NCI-H345 (cell line): ENCODE data around the gene NAE1.

Experiments
- DNase-seq: peaks from one replicate; lab custom pipeline; 2025; lab: John Stamatoyannopoulos, UW

The NAE1 gene

GRCh38 chr16:66850115-66850815 lies 19.5 kb upstream of the NAE1 start:
- DNase-seq: no peak

DNA sequence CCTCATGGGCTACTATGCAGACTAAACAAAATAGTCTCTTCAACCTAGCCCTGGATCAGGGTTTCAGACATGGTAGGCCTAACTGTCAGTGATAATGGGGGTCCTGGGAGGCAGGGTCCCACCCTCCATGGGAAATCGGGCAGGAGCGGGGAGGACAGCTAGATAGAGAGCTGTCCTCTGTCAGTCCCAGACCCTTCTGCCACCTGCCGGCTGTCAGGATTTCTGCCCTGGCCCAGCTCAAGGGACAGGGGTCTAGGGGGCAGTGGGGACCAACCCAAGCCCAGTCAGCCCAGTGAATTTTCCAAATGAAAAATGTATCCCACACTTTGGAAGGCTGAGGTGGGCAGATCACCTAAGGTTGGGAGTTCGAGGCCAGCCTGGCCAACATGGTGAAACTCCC lies 18.8 kb upstream of the NAE1 start:
- DNase-seq: no peak

- no peak for DNase-seq
These were observed 18.2 kb upstream of the NAE1 start for GRCh38 chr16:66849021-66849420.

GRCh38 chr16:66848172-66848571 lies 17.4 kb upstream of the NAE1 start:
- DNase-seq: no peak

- no peak for DNase-seq
These were observed 16.8 kb upstream of the NAE1 start for GRCh38 chr16:66847533-66848067.

- DNase-seq: no peak
These were observed 16.1 kb upstream of the NAE1 start for GRCh38 chr16:66846831-66847230.

GRCh38 chr16:66846266-66846665 lies 15.5 kb upstream of the NAE1 start:
- no peak for DNase-seq

DNA sequence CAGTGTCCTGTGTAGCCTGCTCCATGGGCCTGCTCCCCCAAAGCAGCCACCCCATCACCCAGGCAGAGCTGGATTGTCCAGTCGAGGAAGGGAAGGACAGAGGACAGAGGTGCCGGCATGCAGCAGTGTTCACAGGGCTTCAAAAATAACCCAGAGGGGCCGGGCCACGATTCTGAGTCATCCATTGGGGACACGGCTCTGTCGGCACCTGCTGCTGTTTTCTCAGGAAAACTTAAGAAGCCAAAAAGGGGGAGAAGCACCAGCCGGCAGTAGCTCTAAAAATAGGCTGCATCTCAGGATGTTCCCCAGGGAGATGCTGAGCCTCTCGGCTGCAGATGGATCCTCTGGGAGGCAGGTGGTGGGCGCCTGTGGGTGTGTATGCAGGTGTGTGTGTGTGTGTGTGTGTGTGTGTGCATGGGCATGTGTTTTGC lies 15.0 kb upstream of the NAE1 start:
- peak; percentile 9 for DNase-seq

DNA sequence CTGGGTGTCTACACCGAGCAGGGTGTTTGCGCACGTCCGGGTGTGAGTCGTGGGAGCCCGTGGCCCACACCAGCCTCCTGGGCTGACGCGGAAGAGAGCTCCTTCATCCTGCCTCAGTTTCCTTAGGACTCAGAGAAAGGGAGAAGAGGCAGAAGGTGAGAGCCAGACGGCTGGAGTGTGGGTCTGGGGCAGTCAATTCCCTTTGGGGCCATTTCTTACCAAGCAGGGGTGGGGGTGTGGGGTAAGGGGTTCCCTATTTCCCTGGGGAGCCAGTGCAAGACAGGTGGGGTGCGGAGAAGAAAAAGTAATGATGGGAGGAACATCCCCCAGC lies 14.3 kb upstream of the NAE1 start:
- no peak for DNase-seq

DNA sequence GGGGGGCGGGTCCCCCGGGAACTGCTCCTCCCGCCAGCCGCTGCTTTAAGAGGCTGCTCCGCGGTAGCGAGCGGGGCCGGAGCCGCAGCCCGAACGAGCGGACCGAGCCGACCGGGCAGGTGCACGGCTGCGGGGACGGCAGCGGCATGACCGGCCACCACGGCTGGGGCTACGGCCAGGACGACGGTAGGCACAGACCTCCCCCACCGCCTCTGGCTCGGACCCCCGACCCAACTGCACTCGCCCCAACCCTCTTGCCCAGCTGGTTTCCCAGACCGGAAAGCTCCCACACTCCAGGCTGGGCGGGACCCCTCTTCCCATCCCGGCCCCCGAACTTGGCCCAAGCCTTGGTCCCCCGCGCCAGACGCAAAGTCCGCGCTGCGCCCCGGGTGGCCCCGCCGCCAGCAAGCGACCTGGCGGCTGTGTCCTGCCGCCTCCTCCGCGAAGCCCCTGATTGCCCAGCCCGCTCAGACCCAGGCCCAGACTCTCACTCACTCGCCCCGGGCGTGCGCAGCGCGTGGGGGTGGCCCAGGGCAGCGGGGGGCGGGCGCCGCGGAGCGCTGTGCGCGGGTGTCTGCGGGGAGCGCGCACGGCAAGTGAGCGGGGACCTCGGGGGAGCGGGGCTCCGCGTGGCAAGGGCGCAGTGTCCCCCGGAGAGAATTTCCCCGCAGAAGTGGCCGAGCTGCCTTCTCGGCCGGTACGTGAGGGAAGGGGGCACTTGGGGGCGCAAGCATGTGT lies 13.7 kb upstream of the NAE1 start, which contains the start of gene CA7:
Gene CA7 (plus strand): TSS at position 73 of the 738 bp plus-strand sequence. CDS start 74 bp downstream, at position 147.
- DNase-seq: no peak

DNA sequence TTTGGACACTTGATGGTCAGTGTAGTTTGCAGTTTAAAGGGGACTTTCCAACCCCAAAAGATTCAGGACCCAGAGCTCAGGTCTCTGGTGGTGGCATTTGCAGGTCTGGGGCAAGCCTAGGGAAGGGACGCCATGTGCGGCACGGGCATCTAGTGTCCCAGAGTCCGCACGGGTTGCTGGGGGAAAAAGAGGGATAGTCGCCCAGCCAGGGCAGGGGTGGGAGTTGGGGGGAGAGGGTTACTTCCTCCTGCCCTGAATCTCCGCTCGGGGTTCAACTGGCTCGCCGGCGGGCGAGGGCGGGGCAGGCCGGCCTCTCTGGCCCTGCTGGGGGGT lies 13.2 kb upstream of the NAE1 start:
- no peak for DNase-seq

DNA sequence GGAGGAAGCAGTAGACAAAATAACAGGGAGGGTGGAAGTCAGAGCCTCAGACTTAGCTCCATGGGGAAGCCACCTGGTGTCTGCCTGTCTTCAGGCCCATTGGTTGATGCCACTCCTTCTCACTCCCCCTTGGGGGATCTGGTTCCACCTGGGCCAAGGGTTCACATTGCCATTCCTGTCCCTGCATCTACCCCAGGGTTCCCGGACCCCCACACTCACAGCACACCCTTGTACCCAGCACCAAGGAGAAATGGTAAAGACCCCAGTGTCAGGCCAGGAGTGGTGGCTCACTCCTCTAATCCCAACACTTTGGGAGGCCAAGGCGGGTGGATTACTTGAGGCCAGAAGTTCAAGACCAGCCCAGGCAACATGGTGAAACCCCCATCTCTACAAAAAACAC lies 12.4 kb upstream of the NAE1 start:
- DNase-seq: no peak

- no peak for DNase-seq
These were observed 12.0 kb upstream of the NAE1 start for GRCh38 chr16:66842765-66843164.

DNA sequence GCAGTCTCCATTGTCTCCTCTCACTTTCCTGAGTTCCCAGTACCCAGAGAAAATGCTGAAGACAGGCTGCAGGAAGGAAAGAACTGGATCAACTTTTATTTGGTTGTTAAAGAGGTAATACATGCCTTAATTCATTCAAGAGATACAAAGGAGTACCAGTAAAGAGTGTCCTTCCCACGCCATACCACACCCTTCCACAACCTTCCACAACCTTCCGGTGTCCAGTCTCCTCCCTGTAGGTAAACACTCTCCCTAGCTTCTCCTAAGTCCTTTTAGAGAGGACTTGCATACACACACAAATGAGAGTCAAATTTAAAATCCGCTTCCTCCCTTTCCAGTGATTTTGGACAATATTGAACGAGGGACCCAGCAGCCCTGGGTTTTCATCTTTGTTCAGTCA lies 10.6 kb upstream of the NAE1 start:
- DNase-seq: no peak

DNA sequence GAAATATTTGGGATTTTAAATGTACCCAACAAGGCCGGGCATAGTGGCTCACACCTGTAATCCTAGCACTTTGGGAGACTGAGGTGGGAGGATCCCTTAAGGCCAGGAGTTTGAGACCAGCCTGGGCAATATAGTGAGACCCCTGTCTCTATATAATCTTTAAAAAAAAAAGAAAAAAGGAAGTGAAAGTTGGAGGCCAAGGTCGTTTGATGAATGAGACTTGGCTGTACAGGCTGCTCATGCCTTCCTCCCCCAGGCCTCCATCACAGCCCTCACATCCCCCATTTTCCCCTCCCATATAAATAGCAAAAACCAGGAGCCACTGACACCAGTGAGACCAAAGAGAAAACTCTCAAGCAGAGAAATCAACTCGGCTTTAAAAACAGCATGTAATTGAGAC lies 10.1 kb upstream of the NAE1 start:
- no peak for DNase-seq

GRCh38 chr16:66834746-66835145 lies 4.0 kb upstream of the NAE1 start:
- no peak for DNase-seq

DNA sequence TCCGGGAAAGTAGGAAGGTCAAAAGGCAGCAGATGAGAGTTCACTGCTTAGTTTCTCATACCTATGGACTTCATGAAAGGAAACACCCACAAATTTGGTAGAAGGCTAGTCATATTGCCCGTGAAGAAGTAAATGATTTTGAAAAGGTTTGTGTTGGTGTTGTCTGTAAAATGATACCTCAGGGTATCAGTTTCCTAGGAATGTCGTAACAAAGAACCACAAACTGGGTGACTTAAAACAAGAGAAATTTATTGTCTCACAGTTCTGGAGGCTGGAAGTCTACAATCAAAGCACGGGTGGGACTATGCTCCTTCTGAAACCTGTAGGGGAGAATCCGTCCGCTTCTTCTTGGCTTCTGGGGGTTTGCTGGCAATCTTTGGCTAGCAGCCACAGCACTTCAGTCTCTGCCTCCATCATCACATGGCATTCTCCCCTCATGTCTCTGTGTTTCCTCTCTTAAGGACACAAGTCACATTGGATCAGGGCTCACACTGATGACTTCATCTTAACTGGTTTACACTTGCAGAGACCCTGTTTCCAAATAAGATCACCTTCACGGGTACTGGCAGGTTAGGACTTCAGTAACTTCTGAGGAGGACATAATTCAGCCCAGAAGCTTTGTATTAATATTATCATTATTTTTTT lies 2.0 kb upstream of the NAE1 start:
- no peak for DNase-seq

DNA sequence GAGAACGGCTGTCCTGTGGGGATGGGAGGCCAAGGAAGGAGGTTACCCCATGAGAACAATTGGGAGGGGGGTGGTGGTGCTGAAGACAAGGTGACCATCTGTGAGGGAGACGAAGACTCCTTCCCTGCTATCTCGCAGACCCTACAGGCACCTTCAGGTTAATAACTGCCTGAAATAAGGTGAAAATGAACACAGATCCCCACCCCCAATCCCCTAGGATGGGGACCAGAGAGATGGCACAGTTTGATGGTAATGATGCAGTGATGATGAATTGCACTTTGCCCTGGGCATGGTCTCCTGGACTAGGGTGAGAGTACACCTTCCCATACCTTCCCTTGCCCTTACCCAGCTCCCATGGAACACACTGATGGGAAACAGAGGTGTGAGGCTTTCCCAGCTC lies 1.4 kb upstream of the NAE1 start:
- no peak for DNase-seq

GRCh38 chr16:66824006-66824405 lies 6.8 kb downstream of the NAE1 start:
- no peak for DNase-seq

DNA sequence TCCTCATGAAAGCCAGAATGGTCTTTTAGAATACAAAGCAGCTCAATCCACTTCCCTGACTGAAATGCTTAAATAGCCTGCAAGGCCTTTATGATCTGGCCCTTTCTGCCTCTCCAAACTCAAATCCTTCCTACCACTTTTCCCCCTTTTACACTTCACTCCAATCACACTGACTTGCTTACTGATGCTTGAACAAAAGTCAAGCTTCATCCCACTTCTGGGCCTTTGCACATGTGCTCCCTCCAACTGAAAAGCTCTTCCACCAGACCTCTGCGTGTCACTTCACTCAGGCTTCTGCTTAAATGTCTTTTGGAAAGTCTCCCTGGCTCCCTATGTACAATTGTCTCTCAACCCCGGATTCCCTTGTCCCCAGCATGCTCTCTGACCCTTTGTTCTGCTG lies 16.0 kb downstream of the NAE1 start:
- no peak for DNase-seq

DNA sequence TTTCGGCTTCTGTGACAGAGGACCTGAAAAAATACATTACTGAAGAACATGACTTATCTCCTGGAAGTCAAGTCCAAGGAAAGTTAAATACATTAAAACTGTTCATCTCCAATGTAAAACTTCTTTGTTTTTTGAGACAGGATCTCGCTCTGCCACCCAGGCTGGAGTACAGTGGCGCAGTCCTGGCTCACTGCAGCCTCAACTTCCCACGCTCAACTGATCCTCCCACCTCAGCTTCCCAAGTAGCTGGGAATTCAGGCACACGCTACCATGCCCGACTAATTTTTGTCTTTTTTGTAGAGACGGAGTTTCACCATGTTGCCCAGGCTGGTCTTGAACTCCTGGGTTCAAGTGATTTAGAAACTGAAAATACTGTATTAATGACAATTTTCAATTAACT lies 19.7 kb downstream of the NAE1 start:
- no peak for DNase-seq

DNA sequence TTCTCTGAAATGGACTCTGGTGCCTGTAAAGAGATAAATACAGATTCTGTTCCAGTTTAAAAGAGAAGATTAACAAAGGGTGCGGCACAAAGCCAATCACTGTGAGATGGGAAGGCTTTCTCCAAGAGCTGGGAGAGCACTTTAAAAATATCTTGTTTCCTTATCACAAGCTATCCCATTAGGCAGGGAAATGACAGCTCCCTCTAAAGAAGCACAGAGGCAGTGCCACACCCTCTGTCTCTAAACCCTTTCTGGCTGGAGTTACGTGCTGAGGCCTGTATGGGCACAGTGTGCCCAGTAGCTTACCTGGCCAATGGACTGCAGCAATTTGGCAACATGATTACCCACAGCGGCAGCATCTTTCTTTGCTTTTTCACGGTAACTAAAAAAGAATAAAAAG lies 20.4 kb downstream of the NAE1 start:
- DNase-seq: no peak

- DNase-seq: no peak
These were observed 21.0 kb downstream of the NAE1 start for GRCh38 chr16:66809765-66810164.
